GM12873 (cell line): ENCODE results near the gene HSPA13.

ENCODE experiments used
- CTCF ChIP-seq: IDR thresholded peaks from 2 replicates; pipeline ENCODE4 v1.5.1; 2012; ENCODE audit warnings: low read depth, mild to moderate bottlenecking, moderate library complexity, low read length, control low read depth; ENCODE audit not compliant: insufficient read depth; ENCODE audit errors: missing control alignments

Gene HSPA13

DNA sequence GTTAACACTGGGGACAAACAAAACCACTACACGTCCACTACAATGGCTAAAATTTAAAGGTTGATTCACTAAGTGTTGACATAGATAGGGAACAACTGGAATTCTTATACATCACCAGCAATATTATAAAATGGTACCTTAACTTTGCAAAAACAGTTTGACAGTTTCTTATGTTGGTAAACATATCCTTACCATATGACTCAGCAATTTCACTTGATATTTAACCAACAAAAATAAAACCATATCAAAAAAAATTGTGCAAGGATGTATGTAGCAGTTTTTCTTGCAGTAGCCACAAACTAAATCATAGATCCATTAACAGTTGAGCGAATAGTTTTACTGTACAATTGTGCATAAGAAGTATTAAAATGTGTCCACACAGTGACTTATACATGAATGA, 5.3 kb upstream of the HSPA13 start:
- TF ChIP-seq CTCF: no peak

GRCh38 chr21:14384453-14384852, 1.5 kb upstream of the HSPA13 start:
- TF ChIP-seq CTCF: no peak

DNA sequence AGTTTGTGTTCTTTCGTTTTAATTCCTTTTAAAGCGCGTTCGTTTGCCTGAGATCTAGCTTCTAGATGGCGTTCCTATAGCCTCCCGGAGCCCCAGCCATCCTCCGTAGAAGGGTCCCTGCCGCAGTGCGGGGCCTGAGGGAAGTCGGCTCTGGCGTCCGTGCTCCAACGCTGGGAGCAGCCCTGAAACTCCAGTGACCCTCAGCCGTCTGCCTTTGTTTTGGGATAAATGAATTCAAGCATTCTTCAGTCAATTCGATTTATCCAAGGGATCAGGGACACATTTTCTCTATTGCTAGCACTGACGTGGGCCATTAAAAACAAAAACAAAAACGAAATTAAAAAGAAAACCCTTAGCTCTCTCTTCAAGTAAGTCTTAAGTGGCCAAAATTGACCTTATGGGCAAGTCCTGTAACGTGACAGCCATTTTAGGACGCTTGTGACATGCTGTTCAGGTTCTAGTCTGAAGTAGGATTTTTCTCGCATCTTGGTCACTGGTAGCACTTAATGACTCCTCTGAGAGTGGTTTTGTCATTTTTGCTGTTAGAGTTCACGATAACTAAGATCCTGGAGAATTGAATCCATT, 742 bp upstream of the HSPA13 start:
- TF ChIP-seq CTCF: no peak

DNA sequence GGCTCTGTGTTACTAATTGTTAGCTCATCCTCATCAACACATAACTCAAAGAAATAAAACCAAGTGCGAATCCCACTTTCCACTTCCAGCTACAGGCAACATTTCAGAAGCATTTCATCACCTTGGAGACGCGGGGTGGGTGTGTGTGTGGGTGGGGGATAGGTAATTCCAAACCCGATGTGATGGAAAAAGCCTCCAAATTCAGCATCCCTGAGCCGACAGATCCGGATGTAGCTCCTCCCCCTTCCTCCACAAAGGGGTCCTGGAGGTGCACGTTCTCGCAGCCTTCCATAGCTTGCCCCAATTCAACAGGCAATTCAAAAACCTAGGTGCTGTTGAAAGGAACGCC, 486 bp downstream of the HSPA13 start:
- no peak for TF ChIP-seq CTCF

- TF ChIP-seq CTCF: peak; percentile 26
These were observed 6.1 kb downstream of the HSPA13 start for GRCh38 chr21:14376854-14377253.

GRCh38 chr21:14366998-14367397, 15.9 kb downstream of the HSPA13 start:
- TF ChIP-seq CTCF: no peak

- no peak for TF ChIP-seq CTCF
These were observed 21.0 kb downstream of the HSPA13 start for GRCh38 chr21:14361958-14362357.

DNA sequence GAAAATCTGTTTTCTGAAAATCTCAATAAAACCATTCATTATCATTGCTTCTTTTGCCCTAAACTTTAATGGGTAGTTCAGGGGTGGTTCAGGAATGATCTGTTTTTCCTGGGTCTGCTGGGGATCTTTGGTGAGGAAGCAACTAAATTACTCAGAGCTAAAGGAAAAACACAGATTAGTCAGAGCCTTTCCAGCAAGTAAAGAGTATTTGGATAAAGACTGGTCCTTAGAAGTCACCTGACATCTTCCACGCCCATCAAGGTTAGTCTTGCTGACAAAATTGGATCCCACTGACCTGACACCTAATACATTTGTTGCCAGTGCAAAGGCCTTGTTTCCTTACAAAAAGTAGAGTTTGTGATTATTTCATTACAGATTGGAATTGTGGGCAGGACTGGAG, 24.2 kb downstream of the HSPA13 start:
- TF ChIP-seq CTCF: no peak
